ENCODE results near the gene PLCB1.

DNA sequence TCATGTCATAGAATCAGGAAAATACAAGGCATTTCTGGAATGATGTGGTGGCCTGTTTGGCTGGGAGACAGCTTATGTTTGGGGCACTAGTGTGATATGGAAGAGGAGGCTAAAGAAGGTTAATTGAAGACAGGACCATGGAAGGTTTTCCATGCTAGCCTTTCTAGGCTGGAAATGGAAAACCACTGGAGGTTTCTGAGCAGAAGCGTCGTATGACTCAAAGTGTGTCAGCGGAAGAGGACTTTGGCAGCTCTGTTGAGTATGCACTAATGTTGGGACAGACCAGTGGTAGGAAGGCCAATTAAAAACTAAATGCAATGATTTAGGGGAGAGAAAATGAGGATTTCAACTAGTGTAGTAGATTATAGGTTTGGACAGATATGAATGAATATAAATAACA lies 413.1 kb downstream of the PLCB1 start:
- TF ChIP-seq CTCF (IDR thresholded peaks at IDR 0.05) (no peak), POLR2A (IDR thresholded peaks at IDR 0.05; ENCODE audit: low read depth) (no peak)

All from esophagus muscularis mucosa (tissue), 3 donors.